Vagina (tissue), 2 donors: ENCODE results near the gene RAPGEF4. TPM values are rescaled to one million over a fixed set of nuclear protein-coding genes. Genes with fewer than 3 reads are reported as not detected.

Experiments used
- DNase-seq, 2 donors: peaks; one replicate each; pipeline ENCODE4 v3.0.0-alpha.2; 2017; ENCODE audit errors: extremely low spot score in 2 of 2
- H3K27ac ChIP-seq: fragments of 200-600 bp; sonication (generic); one replicate; pipeline ENCODE4 v1.5.1; 2019
- H3K27me3 ChIP-seq: fragments of 200-600 bp; sonication (generic); one replicate; pipeline ENCODE4 v1.5.1; 2019
- H3K36me3 ChIP-seq, 2 donors: fragments of 200-600 bp; sonication (generic); one replicate each; pipeline ENCODE4 v1.5.1; 2017 to 2019
- H3K4me1 ChIP-seq: fragments of 200-600 bp; sonication (generic); one replicate; pipeline ENCODE4 v1.5.1; 2019
- H3K4me3 ChIP-seq, 2 donors: fragments of 200-600 bp; sonication (generic); 1 replicate in 1 of 2; 2 replicates in 1 of 2; pipeline ENCODE4 v1.5.1; 2016 to 2019
- H3K9me3 ChIP-seq: fragments of 200-600 bp; sonication (generic); one replicate; pipeline ENCODE4 v1.5.1; 2019
- CTCF ChIP-seq, 3 experiments: fragments of 450-650 bp in 2 of 3; fragments of 200-600 bp in 1 of 3; sonication (generic) in 1 of 3; IDR thresholded peaks; one replicate each; pipeline ENCODE4 v1.5.1; 2017 to 2019; ENCODE audit warnings: antibody characterized with exemption in 3 of 3, mild to moderate bottlenecking in 2 of 3, moderate library complexity in 2 of 3
- POLR2A ChIP-seq, 2 donors: fragments of 450-650 bp; IDR thresholded peaks; one replicate each; pipeline ENCODE4 v1.6.1; 2017; ENCODE audit warnings: antibody characterized with exemption in 2 of 2, mild to moderate bottlenecking in 2 of 2, moderate library complexity in 2 of 2
- POLR2AphosphoS5 ChIP-seq, 2 donors: sonication (generic); formaldehyde crosslinking; IDR thresholded peaks; one replicate each; pipeline ENCODE4 v1.9.0; 2017; ENCODE audit warnings: antibody characterized with exemption in 2 of 2, mild to moderate bottlenecking in 2 of 2, low read depth in 1 of 2; ENCODE audit not compliant: insufficient read depth in 1 of 2
- intact Hi-C: fragments of 100-400 bp; cut with DNase I; formaldehyde crosslinking; loops from one replicate; pipeline ENCODE4 v1.15.1; 2023
- total RNA-seq: library from RNA; depleted of rRNA; stranded (reverse); fragments of >200 nt; gene quantifications from one replicate; pipeline ENCODE4 v1.2.3, GENCODE V29; 2016

Gene RAPGEF4
- total RNA-seq, 1 donor from 2014 or later: 18.4 TPM

GRCh38 chr2:172725284-172725683, 10.4 kb upstream of the RAPGEF4 start:
- Histone ChIP-seq H3K36me3 (no peaks in the 10 kb centered on the region), H3K27me3 (no peaks in the 10 kb centered on the region), H3K27ac (no peak overlapping the region), H3K4me1 (no peaks in the 10 kb centered on the region), H3K4me3 (no peak overlapping the region), H3K9me3 (no peaks in the 10 kb centered on the region)
- no peak for TF ChIP-seq POLR2AphosphoS5 (IDR thresholded peaks at IDR 0.05; ENCODE audit: insufficient read depth in 1 of 2, low read depth in 1 of 2)
- TF ChIP-seq POLR2A (IDR thresholded peaks at IDR 0.05): no peak
- no peak for TF ChIP-seq CTCF (IDR thresholded peaks at IDR 0.05)
- DNase-seq: no peak
- intact Hi-C loops: no loop called here

GRCh38 chr2:172725746-172726145, 9.9 kb upstream of the RAPGEF4 start:
- no peaks in the 10 kb centered on the region for H3K9me3 ChIP-seq
- DNase-seq: no peak
- intact Hi-C loops: no loop called here
- no peaks in the 10 kb centered on the region for H3K4me1 ChIP-seq
- H3K4me3 ChIP-seq: no peak overlapping the region
- H3K27me3 ChIP-seq: no peaks in the 10 kb centered on the region
- TF ChIP-seq CTCF (IDR thresholded peaks at IDR 0.05): no peak
- no peak for TF ChIP-seq POLR2A (IDR thresholded peaks at IDR 0.05)
- TF ChIP-seq POLR2AphosphoS5 (IDR thresholded peaks at IDR 0.05; ENCODE audit: insufficient read depth in 1 of 2, low read depth in 1 of 2): no peak
- no peak overlapping the region for H3K27ac ChIP-seq
- H3K36me3 ChIP-seq: no peaks in the 10 kb centered on the region

GRCh38 chr2:172726172-172726735, 9.4 kb upstream of the RAPGEF4 start:
- no peaks in the 10 kb centered on the region for H3K27me3 ChIP-seq
- no peak for DNase-seq
- H3K4me1 ChIP-seq: no peaks in the 10 kb centered on the region
- intact Hi-C loops: no loop called here
- no peak overlapping the region for H3K27ac ChIP-seq
- no peak overlapping the region for H3K4me3 ChIP-seq
- TF ChIP-seq CTCF (IDR thresholded peaks at IDR 0.05): no peak
- TF ChIP-seq POLR2AphosphoS5 (IDR thresholded peaks at IDR 0.05; ENCODE audit: insufficient read depth in 1 of 2, low read depth in 1 of 2): no peak
- TF ChIP-seq POLR2A (IDR thresholded peaks at IDR 0.05): no peak
- no peaks in the 10 kb centered on the region for H3K9me3 ChIP-seq
- H3K36me3 ChIP-seq: no peaks in the 10 kb centered on the region

- Histone ChIP-seq H3K27me3 (no peaks in the 10 kb centered on the region), H3K27ac (no peak overlapping the region), H3K4me1 (peaks cover 6% of the 10 kb centered on the region), H3K36me3 (no peaks in the 10 kb centered on the region), H3K4me3 (no peak overlapping the region), H3K9me3 (no peaks in the 10 kb centered on the region)
- DNase-seq: no peak
- intact Hi-C loops: no loop called here
- TF ChIP-seq CTCF (IDR thresholded peaks at IDR 0.05): no peak
- TF ChIP-seq POLR2A (IDR thresholded peaks at IDR 0.05): no peak
- TF ChIP-seq POLR2AphosphoS5 (IDR thresholded peaks at IDR 0.05; ENCODE audit: insufficient read depth in 1 of 2, low read depth in 1 of 2): no peak
Measured at GRCh38 chr2:172730411-172730810, 5.2 kb upstream of the RAPGEF4 start.

GRCh38 chr2:172734711-172735581, 699 bp upstream of the RAPGEF4 start:
- intact Hi-C loops: no loop called here
- no peak for TF ChIP-seq POLR2AphosphoS5 (IDR thresholded peaks at IDR 0.05; ENCODE audit: insufficient read depth in 1 of 2, low read depth in 1 of 2)
- no peak for TF ChIP-seq POLR2A (IDR thresholded peaks at IDR 0.05)
- no peak for TF ChIP-seq CTCF (IDR thresholded peaks at IDR 0.05)

More at GRCh38 chr2:172734711-172735581, 699 bp upstream of the RAPGEF4 start:
- H3K27me3 ChIP-seq: peaks cover 5% of the 10 kb centered on the region
- no peaks in the 10 kb centered on the region for H3K36me3 ChIP-seq
- H3K9me3 ChIP-seq: no peaks in the 10 kb centered on the region
- no peak overlapping the region for H3K27ac ChIP-seq
- H3K4me1 ChIP-seq: peaks cover 6% of the 10 kb centered on the region
- peak overlapping the region; percentile 35 to 54 for H3K4me3 ChIP-seq
- no peak for DNase-seq
